Measurements from ENCODE around the gene HOXA5.

Gene HOXA5

DNA sequence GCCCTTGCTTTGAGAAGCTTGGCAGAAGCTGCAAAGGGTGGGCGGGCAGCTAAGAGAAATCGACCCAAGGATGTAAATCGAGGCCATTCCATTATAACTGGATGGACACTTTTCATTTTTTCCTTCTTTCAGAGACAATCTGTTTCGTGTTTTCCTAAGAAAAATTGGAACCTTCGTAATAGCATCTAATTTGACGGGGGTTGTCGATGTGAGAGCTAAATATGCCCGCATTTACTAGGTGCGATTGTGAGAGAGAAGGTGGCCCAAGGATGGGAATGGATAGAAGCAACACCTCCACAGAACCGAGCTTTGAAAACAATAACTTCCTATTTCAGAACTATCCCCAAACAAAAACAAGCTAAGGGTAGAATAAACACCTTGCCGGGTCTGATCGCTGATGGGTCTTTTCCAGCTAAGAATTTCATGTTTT is 12.1 kb downstream of the HOXA5 start:
- no peak for DNase-seq

DNA sequence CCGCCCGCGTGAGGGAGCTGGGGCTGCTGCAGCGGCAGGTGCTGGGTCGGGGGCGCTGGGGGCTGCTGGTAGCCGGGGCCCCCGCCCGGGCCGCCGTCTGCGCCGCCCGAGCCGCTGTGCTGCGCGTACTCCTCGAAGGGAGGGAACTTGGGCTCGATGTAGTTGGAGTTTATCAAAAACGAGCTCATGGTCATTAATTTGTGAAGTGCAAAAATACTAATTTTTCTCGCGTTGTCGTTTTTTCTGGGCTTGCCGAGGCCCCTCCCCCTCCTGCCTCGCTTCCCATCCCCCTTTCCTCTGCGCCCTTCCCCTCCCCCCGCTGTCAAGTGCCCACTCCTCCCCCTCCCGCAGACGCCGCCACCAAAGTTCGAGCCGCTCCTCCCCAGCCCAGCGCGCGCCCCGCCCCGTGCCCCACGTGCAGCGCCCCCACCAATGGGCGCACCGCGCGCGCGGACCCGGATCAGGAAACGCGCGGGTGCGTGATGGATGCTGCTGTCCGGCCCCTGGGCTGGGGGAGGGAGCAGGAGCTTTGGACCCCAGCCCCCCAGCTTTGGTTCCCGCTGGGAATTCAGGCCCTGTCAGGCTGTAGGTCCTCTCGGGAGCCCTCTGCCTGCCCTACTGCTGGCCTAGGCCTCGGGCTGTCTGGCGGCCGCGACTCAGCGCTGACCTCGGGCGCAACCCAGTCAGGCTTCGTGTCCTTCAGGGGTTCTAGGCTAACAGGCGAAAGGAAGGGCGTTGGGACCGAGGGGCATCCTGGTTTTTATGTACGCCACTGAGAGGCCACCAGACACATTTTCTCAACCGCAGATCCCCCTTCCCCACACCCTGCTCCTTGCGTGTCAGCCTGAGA is 12.7 kb downstream of the HOXA5 start, which contains the start of gene HOXA4:
Gene HOXA4 (minus strand): TSS at position 218 of the 850 bp plus-strand sequence. CDS start 24 bp downstream, at position 194.
- no peak for DNase-seq

DNA sequence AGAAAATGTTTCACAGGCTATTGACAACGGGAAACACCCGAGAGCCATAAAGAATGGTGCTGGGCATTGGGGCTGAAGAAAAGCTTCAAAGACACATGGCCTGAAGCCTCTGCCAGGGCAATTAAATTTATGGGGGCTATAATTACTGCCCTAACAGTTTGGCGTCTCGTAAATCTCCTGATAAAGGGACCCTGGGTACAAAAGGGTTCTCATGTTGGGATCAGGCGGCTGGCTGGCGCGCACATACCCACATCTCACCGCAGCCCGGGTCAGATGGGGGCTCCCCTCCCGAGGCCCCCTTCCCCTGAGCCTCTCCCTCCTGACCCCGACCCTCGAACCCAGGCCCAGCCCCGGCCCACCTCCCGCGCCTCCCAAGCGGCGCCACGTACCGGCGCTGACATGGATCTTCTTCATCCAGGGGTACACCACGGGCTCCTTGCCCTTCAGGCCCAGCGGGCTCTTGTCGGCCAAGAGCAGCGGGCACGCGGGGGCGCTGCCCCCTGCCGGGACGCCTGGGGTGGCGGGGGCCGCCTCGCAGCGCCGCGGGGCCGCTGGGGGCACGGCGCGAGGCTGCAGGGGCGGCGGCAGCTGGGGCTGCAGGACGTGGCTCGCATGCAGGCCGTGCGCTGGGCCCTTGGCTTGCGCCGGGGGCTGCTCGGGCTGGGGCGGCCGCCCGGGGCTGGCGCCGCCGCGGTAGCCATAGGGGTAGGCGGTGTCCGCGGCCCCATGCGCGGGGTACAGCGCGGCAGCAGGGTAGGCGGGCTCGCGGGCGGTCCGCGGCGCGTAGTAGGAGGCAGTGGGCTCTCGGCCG is 13.5 kb downstream of the HOXA5 start:
- no peak for DNase-seq

- DNase-seq, result no peak
Observed at GRCh38 chr7:27128776-27129728, 14.4 kb downstream of the HOXA5 start.

GRCh38 chr7:27128034-27128433 is 15.4 kb downstream of the HOXA5 start:
- DNase-seq, result no peak

DNA sequence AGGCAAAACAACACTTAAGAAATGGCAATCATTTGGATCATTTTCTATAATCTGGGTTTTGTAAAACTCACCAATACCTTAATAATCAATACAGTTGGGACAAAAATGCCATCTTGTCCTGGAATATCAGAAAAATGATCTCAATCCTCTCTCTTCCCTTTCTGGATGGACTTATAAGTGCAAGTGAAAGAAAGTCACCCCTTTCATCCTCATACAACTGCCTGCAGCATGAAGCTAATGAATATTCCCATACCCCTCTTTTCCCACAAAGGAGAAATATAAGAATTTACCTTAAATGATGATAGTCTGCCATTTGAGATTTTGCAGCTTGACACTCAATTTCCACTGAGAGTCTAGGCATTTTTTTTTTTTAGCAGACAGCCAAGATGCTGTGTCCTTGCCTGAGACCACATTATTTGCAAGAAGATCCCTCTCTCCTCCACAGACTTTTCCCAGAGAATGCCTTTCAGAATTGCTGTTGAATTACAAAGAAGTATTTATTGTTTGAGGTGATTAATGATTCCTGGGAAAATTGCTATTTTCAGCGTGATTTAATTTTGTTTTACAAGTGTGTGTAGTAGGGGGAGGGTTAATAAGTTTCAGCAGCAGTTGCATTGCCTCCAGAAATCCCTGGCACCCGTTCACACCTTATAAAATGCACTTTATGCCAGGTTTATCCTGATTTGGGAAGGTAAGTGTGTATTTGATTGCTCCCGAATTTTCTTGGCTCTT is 16.7 kb downstream of the HOXA5 start:
- DNase-seq, result no peak

DNA sequence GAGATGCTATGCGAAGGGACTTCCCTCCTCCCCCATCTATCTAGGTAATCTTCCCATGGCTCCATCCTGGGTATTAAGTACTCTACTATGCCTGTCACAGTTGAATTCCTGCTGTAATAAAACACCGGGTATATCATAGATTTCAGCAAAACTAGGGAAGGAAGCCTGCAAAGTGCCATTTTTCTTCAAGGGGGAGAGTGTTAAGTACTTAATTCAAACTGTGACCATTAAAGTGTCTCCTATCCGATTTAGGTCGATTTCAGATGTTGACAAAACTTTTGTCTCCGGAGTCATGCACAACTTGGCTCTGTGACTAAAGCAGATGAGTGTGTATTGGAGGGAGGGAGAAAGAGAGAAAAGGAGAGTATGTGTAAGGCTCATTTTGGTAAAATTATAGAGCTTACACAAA is 17.5 kb downstream of the HOXA5 start:
- DNase-seq, result no peak

DNA sequence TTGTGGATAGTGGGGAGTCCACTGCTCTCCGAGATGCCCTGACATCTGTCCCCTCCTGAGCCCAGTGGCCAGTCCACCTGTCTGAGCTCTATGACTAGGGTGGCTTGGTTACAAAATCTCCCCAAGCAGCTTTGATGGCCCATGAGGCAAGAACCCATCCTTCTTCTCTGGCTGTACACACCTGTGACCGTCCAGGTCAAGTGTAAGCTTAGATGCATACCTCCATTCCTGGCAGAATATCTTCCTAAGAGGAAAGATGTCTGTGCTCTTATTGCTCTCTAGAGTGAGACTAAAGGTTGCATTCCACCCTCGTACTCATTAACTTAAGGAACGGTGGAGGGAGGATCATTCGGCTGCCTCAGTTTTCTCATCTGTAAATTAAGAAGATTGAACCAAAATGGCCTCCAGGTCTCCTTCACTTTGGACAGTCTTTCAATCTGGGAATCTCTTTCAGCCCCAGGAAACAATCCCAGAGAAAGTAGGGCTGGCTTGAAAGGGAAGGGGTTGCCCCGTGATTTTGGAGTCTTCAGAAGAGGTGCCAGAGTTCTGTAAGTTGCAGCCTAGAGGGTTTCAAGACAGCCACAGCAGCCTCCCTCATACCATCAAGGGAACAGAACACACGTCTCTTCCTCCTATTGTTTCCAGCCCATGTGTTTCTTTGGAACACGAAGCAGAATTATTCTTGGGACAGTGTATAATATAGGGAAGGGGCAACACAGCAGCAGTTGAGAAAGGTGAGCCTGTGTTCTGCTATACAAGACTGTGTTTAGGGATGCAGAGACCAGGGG is 18.4 kb downstream of the HOXA5 start:
- DNase-seq, result no peak

DNA sequence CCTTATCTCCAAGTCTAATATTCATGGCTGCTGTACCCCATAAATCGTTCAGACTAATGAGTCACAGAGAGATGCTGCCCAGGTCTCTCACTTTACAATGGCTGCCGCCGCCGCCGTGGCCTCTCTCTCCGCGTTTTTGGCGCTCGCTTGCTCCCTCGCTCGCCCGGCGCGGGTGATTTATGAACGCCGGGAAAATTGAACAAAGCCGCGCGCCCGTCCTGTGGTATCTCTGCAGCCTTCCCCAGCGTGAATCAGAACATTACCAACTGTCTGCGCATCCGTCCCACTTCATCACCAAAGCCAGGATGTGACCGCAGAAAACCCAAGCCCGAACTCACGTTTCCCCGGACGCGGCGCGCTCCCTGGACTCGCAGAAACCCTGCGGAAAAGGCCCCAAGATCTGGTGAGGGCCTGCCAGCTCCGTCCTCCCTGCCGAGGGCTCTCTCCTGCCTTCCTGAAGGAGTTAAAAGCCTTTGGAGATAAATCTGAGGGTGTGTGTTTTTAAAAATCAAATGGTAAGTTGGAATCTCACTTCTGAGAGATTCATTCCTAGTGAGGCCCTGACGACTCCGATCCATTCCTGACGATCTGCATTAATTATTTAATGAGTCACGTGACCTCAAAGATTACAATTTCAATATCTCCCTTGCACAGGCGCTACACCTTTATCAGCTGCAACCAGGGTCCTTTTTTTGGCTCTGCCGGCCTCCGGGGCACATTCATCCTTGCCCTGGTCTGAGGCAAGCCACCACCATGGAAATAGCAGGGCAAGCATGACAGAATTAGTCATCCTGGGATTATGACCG is 19.2 kb downstream of the HOXA5 start:
- DNase-seq, result no peak

- DNase-seq, result no peak
Observed at GRCh38 chr7:27123477-27124053, 19.9 kb downstream of the HOXA5 start.

DNA sequence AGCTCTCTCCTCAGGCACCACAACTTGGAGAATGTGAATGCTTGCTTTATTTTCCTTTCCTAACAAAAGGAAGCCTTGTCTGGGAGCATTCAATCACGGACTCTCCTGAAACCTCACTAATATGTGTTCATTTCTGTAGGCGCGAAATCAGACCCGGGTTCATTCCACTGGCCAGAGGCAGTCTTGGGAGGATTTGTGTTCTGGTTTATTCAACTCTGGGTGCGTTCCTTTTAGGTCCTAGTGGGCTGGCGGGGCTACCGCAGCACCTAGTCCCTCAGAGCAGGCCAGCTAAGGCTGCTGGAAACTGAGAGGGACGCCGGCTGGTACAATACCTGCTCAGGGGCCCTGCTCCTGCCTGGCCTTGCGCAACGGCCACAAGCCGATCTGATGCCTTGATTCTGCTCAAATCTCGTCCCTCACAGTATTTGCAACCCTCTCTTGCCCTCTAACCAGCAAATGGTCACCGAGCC is 20.4 kb downstream of the HOXA5 start:
- DNase-seq, result no peak

- no peak for DNase-seq
Observed at GRCh38 chr7:27122077-27122910, 21.2 kb downstream of the HOXA5 start.

- DNase-seq, result no peak
Observed at GRCh38 chr7:27121684-27122076, 21.8 kb downstream of the HOXA5 start.

GRCh38 chr7:27119412-27119911 is 24.0 kb downstream of the HOXA5 start:
- no peak for DNase-seq

DNA sequence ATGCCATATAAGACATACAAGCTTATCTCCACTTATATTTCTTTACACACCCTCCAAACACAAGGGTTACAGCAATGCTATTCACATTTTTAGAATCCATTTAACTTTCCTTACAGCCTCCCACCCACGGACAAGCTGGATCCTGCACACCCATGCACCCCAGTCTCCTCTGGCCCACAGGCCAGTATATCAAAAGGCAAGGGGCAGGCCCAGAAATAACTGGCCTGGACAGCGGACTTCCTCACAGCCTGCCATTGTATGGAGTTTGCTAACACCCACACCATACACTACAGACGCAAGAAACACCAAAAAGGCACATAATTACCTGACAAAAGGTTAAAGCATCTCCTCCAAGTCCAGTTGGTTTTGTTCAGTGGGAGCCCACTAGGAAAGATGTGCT is 24.9 kb downstream of the HOXA5 start:
- DNase-seq, result no peak

GRCh38 chr7:27117887-27118491 is 25.5 kb downstream of the HOXA5 start:
- DNase-seq, result no peak

- DNase-seq, result no peak
Observed at GRCh38 chr7:27116962-27117886, 26.3 kb downstream of the HOXA5 start.
